GM18873 (cell line): ENCODE data around the gene ZNF423.

ENCODE experiments used
- ATAC-seq: cut with Tn5 transposase; IDR thresholded peaks from one replicate; pipeline ENCODE4 v1.9.1; 2021; ENCODE audit warnings: mild to moderate bottlenecking, moderate library complexity, moderate number of reproducible peaks; ENCODE audit not compliant: unreplicated experiment, low FRiP score

The ZNF423 gene

DNA sequence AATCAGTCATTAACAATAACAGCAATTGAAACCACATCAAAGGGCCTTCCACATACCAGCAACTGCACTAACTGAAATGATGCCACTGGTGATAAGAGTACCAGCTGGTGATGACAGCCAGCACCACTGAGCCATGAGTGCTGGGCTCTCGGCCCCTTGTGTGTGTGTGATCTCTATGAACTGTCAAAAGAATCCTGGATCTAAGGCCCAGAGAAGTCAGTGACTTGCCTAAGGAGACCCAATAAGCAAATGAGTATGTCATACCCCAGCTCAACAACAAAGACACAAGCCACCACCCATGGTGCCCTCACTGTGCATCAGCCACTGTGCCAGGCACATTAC, 220.9 kb downstream of the ZNF423 start:
- ATAC-seq = no peak

DNA sequence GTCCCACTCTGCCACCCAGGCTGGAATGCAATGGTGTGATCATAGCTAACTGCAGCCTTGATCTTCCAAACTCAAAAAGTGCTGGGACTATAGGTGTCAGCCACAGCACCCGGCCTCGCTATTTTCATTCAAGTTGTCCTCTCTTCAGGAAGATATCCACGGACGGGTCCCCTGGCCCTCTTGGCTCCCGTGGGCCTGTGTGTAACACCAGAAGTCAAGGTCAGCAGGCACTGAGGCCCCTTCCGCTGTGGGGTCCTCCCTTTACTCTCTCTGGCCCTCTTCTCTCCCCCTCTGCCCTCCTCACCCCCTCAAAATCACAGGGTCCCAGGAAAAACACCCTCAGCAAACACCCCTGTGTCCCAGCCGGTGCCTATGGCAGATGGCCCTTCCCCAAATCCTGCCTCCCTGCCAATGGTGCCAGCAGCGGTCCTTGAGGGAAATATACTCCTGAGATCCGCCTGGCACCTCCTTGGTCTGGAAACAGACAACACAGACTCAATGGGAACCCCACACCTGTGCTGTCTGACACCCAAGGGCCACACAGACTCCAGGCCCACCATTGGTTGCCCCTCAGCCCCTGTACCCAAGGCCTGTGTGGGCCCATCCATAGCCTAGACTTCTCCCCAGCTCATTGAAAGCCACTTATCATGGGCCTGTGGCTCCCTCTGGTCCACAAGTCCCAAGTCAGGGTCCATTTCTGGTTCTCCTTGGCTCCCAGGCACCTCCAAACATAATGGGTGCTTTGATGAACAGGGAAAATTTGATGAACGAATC, 221.5 kb downstream of the ZNF423 start:
- no peak for ATAC-seq

DNA sequence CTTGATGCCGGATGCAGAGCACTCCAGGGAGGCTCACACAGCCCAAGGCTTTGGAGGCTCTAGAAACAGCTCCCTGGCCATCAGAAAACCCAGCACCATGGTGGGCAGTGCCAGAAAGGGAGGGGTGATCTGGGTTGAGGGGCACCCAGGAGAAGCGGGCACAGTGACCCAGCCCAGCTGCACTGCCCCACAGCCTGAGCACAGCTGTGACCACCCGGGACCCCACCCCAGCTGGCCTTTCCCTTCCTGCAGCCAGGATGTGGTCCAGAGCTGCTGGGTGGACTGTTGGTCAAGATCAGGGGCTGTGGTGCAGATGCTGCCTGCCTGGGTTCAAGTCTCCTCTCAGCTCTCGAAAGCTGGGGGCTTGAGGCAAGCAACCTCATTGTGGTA, 223.1 kb downstream of the ZNF423 start:
- no peak for ATAC-seq

GRCh38 chr16:49632086-49632794, 223.7 kb downstream of the ZNF423 start:
- ATAC-seq = no peak

GRCh38 chr16:49631187-49632041, 224.5 kb downstream of the ZNF423 start:
- ATAC-seq = no peak

DNA sequence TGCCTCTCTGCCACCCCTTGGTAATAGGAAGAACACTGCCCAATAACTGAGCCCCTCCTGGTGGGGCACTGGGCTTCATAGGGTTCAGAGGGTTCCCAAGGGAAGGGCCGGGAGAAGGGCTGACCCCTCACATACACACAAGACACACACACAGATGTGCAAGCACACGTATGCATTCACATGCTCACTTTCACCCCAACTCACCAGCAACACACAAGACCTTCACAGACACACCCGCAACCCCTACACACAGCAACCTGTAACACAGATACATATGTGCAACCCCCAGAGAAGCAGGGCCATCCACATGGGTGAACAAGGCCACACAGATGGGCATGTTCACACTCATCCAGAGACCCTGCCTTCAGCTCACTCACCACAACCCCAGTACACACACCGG, 225.1 kb downstream of the ZNF423 start:
- no peak for ATAC-seq

GRCh38 chr16:49629851-49630250, 226.1 kb downstream of the ZNF423 start:
- ATAC-seq = no peak

DNA sequence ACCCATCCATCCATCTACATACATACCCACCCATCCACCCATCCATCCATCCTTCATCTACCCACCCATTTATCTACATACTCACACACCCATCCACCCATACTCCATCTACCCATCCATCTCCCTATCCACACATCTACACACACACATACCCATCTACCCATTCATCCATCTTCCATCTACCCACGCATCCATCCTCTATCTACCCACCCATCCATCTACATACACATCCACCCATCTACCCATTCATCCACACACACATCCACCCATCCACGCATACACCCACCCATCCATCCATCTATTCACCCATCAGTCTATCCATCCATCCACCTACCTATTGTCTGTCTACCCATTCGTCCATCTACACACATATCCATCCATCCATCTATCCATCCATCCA, 227.8 kb downstream of the ZNF423 start:
- ATAC-seq = no peak

DNA sequence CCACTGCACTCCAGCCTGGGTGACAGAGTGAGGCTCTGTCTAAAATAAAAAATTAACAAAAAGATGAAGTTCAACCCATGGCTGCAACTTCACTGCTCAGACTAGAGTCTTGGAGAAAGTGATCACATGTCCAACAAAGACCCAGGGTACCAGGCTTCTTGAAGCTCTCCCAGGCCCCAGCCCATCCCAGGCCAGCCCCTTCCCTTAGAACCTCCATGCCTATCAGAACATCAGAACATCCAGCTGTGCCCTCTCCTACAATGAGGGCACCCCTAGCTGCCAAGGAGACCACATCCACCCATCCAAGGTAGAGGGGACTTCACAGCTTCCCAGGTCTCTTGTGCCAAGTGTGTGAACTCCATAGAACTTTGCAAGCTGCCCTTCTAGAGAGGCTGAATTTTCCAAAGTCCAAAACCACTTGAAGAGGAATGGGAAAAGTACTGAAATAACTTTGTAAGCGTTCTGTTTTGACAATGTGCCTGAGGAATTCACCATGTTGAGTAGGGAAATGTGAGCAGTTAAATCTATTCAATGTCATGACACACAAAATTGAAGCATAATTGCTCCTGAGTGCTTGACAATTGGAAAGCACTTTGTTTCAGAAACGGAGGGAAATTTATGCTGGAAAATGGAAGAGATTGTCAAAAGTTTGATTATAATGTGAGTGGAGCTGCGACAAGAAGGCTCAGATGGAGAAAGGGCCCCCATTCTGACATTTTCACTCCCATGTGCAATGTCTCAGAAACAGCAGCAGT, 230.4 kb downstream of the ZNF423 start:
- no peak for ATAC-seq

DNA sequence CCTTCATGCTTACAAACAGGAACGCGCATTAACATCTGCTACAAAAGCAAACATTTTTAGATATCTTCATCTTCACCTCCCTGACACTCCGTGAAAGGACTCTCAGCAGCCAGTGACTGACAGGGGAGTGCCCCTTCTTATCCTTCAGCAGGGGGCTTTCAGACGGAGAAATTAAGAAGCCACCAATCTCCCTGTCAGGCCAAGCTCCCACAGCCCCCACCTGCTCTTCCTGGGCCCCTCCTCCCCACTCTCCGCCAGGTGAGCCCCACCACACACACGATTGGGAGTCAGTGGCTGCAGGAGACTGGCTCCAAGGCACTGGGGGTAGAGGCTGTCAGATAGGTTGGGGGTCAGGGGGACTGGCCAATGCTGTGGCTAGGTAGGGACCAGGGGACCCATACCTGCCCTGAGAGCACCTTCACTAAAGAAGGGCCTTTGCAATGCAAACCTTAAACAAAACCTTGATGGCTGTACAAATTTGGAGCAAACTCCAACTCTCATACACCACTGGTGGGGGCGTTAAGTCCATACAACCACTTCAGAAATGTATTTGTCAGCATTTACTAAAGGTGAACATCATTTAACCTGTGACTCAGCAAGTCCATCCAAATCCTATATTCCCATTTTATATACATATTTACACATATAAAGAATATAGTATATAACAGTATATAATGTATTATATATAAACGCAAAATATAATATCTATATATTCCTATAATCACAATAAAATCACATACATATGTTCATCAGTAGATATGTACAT, 232.2 kb downstream of the ZNF423 start:
- no peak for ATAC-seq

DNA sequence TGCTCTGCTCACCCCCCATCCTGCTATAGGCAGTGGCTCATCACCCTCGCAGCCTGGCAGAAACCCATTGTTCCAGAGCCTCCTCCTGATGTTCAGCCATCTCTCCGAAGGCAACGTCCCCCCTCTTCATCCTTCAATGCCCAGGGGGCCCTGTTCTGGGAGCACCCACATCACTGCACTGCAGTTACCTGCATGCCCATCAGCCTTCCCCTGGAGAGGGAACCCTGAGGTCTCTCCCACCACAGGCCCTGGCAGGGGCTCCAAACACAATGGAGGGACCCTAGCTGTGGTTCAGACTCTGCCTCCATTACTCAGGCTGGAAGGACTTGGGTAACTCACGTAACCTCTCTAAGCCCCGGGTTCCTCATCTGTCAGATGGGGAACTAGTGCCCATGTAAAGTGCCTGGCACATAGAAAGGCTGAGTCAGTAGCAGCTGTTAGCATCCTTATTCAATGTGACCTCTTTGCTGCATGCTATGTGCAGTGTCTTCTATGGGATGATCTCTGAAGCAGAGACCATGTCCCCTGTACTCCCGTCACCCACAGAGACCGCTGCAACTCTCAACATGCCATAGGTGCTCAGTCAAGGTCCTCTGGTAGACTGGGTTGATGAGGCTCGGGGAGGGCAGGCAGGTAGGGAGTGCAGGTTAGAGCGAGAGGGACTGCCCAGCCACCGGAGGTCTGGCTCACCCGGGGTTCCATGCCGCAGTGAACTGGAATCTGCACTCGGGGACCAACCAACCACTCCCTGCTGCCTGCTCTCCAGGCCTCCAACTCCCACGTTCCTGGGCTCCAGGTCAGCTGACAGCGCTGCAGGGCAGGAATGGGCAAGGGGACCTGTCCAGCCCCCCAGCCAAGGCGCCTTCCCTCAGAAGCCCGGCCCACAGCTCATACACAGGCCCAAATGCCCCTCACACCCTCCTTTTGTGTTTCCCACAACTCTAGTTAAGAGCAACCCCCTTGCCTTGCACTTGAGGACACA, 233.2 kb downstream of the ZNF423 start:
- no peak for ATAC-seq

DNA sequence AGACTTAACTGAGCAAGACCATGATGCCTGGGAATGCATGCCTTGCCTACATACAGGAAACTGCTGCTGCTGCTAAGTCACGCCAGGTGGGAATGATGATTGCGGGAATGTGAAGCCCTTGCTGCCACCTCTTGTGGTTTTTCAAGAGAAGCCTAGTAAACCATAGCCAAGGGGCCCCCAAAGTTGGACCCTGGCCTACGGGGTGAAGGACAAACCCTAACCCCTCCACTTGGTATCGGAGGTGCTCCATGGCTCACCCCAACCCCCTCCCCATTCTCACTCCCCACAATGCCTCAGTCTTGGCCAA, 233.9 kb downstream of the ZNF423 start:
- no peak for ATAC-seq

GRCh38 chr16:49621241-49622083, 234.4 kb downstream of the ZNF423 start:
- ATAC-seq = no peak

DNA sequence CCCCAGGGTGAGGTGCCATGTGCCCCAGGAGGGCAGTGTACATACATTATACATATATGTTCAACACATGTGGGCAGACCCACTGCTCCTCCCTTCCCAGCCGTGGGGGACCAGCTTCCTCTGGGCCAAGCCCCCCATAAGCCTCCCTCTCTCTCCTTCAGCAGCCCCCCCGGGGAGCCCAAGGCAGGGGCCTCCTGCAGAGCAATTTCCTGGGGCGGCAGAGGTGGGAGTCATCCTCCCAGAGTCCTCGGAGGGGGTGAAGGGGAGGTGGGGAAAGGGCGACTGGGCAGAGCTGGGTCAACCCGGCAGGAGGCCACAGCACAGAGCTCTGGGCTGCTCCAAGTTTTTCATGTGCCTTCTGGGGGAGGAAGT, 235.1 kb downstream of the ZNF423 start:
- no peak for ATAC-seq

- no peak for ATAC-seq
Observed at GRCh38 chr16:49620158-49620868, 235.6 kb downstream of the ZNF423 start.

GRCh38 chr16:49619811-49620157, 236.1 kb downstream of the ZNF423 start:
- no peak for ATAC-seq

GRCh38 chr16:49618955-49619354, 237.0 kb downstream of the ZNF423 start:
- no peak for ATAC-seq
